ENCODE results near the gene PAK1. TPM values are rescaled to one million over a fixed set of nuclear protein-coding genes. Genes with fewer than 3 reads are reported as not detected.

PAK1 gene
- total and polyA plus RNA-seq, 5 experiments from 2014 or later: 17.2 to 28.9 (median 24.2) TPM

DNA sequence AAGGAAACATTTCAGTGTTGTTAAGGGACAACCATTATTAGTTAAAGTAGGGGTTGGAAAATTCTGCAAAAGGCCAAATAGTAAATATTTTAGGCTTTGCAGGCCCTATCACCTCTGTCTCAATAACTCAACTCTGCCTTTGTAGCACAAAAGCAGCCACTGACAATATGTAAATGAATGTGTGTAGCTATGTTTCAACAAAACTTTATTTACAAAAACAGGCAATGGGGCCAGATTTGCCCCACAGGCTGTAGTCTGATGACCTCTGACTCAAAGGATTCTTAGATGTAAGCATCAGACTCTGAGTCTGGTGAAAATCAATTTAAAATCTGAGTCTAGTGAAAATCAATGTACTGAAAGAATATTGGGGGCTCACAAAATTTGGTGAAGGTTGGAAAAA, 50.3 kb downstream of the PAK1 start:
- no peaks in the 10 kb centered on the region for H3K36me3 Mint-ChIP-seq
- POLR2A ChIA-PET: no interaction called here
- ATAC-seq (no peak), DNase-seq (no peak)
- no peak overlapping the region for H3K4me3 Mint-ChIP-seq
- no peak overlapping the region for H3K27ac Mint-ChIP-seq
- H3K27me3 Mint-ChIP-seq: peaks cover 0 to 6% (median 3%) of the 10 kb centered on the region in 5 donors
- H3K9me3 Mint-ChIP-seq: no peaks in the 10 kb centered on the region
- peaks cover 0 to 3% (median under 1%) of the 10 kb centered on the region in 4 donors for H3K4me1 Mint-ChIP-seq

DNA sequence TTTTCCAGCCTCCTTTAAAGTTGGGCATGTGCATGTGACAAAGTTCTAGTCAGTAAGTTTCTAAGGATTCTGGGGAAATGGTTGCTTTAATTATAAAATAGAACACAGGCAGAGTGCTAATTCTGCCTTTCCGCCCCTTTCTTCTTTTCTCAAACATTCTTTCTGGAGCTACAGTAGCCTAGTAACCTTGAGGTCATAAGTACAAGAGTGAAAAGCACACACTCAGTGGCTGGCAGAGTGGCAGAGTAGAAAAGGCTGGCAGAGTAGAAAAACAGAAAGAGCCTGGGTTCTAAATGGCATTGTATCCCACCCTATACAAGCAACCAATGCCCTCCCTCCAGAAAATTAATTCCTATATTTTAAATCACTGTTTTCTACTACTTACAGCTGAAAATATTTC, 51.2 kb downstream of the PAK1 start:
- no peaks in the 10 kb centered on the region for H3K36me3 Mint-ChIP-seq
- peaks cover 0 to 7% (median 1%) of the 10 kb centered on the region in 4 donors for H3K4me1 Mint-ChIP-seq
- H3K4me3 Mint-ChIP-seq: no peak overlapping the region
- no peaks in the 10 kb centered on the region for H3K9me3 Mint-ChIP-seq
- no peak for ATAC-seq
- POLR2A ChIA-PET: no interaction called here
- H3K27me3 Mint-ChIP-seq: peaks cover 0 to 6% (median 2%) of the 10 kb centered on the region in 5 donors
- no peak overlapping the region for H3K27ac Mint-ChIP-seq
- DNase-seq: no peak

DNA sequence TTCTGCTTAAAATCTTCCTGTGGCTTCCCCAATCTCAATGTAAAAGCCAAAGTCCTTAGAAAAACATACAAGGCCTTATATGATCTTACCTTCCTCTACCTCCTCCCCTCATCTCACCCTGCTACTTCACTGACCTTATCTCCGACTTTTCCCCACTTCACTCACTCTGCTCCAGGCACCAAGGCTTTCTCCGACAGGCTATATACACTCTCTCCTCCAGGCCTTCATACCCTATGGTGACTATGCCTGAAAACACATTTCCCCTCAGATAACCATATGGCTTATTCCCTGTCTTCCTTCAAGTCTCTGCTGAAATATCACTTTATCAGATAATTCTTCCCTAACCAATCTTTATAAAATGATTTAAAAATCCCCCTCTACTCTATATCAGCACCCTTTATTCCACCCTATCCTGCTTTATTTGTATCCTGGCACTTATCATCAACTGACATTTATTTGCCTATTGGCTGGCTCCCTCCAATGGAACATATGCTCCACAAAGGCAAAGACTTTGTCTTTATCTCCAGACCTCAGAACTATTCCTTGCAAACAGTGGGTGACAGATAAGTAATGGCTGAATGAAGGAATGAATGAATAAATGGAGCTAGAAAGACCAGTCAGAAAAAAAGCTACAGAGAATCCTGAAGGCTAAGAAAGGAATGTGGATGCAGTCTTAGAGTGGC, 52.7 kb downstream of the PAK1 start:
- POLR2A ChIA-PET: no interaction called here
- peak overlapping the region in 1 of 10 donors; percentile 7 for H3K27ac Mint-ChIP-seq
- H3K4me3 Mint-ChIP-seq: no peak overlapping the region
- ATAC-seq: no peak
- no peaks in the 10 kb centered on the region for H3K36me3 Mint-ChIP-seq
- DNase-seq: no peak
- H3K9me3 Mint-ChIP-seq: no peaks in the 10 kb centered on the region
- H3K4me1 Mint-ChIP-seq: peaks cover 0 to 7% (median 1%) of the 10 kb centered on the region in 4 donors
- peaks cover 0 to 6% (median 2%) of the 10 kb centered on the region in 5 donors for H3K27me3 Mint-ChIP-seq

DNA sequence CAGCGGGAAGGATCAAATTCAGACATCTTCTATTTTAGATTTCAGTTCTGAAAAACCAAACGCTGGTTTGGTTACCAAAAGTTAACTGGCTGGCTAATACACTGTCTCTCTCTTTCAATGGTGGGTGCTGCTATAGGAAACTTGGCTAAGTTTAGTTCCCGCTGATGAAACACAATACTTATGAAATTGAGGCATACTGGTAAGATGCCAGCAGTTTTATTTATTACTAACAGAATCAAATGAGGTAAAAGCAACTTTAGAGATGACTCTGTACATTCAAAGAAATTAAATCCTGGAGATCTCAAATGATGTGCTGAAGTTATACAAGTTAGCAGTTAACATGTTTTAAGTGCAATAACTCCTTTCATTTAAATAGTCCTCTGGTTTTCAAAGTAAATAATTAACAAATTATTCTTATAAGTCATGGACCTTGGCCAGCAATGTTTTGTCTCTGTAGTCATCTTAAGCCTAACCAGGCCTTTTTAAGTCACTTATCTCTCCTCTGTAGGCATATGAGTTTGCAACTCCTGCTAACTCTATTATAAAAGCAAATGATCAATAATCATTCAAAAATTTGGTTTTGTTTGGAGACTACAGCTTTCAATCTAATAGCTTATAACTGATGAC, 54.8 kb downstream of the PAK1 start:
- POLR2A ChIA-PET: no interaction called here
- H3K4me3 Mint-ChIP-seq: no peak overlapping the region

DNA sequence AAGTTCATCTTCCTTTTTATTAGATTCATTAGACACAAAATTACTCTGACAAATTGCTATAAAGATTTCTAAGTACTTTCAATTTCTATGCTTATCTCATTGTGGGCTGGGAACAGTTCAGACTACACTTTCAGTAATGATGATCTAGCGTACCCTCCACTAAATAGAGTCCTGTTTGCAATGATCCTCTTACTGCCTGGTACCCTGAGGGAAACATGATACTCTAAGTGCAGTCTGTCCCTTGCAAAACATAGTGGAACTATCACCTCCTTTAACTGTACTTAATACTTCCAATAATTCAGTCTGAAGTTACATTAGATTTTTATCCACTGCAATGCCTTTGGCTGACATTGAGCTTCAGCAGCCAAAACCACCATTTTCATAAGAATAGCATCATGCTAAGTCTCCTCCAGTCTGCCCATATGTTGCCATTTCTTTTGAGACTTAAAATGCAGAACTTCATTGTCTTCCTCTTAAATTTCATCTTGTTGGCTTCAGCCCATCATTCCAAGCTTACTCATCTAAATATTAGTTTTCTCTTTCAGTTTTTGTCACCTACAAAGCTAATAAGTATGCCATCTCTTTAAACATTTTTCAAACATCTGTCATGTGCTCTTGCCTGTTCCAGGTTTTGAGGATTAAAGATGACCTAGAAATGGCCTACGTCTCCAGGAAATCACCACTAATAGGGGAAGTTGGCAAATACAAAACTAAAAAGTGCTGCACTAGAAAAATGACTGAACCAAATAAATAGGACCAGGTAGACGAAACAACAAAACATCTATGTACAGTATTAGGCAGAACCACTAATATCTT, 55.5 kb downstream of the PAK1 start:
- H3K27me3 Mint-ChIP-seq: peaks cover 0 to 6% (median 2%) of the 10 kb centered on the region in 5 donors
- H3K27ac Mint-ChIP-seq: no peak overlapping the region
- POLR2A ChIA-PET: interaction anchor here (0.6 kb wide), 1 partner anchor 7 kb away, joined by 3 read pairs; no protein-coding TSS in a partner anchor
- H3K4me3 Mint-ChIP-seq: no peak overlapping the region
- DNase-seq (no peak), ATAC-seq (no peak)
- H3K36me3 Mint-ChIP-seq: no peaks in the 10 kb centered on the region
- no peaks in the 10 kb centered on the region for H3K9me3 Mint-ChIP-seq
- H3K4me1 Mint-ChIP-seq: peaks cover 0 to 7% (median under 1%) of the 10 kb centered on the region in 4 donors

More for the DNA sequence above, 54.8 kb downstream of the PAK1 start:
- no peak for ATAC-seq
- DNase-seq: no peak
- H3K4me1 Mint-ChIP-seq: peaks cover 0 to 7% (median under 1%) of the 10 kb centered on the region in 4 donors
- peak overlapping the region in 1 of 10 donors; percentile 5 for H3K27ac Mint-ChIP-seq
- H3K27me3 Mint-ChIP-seq: peaks cover 0 to 6% (median 2%) of the 10 kb centered on the region in 5 donors
- no peaks in the 10 kb centered on the region for H3K36me3 Mint-ChIP-seq
- no peaks in the 10 kb centered on the region for H3K9me3 Mint-ChIP-seq

DNA sequence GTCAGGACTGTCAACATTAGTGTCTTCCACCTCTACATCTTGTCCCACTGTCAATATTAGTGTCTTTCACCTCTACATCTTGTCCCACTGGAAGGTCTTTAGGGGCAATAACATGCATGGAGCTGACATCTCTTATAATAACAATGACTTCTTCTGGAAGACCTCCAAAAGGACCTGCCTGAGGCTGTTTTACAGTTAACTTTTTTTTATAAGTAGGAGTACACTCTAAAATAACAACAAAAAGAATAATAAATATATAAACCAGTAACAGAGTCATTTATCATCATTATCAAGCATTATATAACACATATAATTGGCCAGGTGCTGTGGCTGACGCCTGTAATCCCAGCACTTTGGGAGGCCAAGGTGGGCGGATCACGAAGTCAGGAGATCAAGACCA, 57.5 kb downstream of the PAK1 start:
- ATAC-seq: no peak
- no peak for DNase-seq
- H3K36me3 Mint-ChIP-seq: no peaks in the 10 kb centered on the region
- no peaks in the 10 kb centered on the region for H3K9me3 Mint-ChIP-seq
- POLR2A ChIA-PET: no interaction called here
- H3K27me3 Mint-ChIP-seq: peaks cover 0 to 5% (median 2%) of the 10 kb centered on the region in 5 donors
- no peak overlapping the region for H3K27ac Mint-ChIP-seq
- peaks cover 13 to 23% (median 17%) of the 10 kb centered on the region in 4 donors for H3K4me1 Mint-ChIP-seq
- no peak overlapping the region for H3K4me3 Mint-ChIP-seq

DNA sequence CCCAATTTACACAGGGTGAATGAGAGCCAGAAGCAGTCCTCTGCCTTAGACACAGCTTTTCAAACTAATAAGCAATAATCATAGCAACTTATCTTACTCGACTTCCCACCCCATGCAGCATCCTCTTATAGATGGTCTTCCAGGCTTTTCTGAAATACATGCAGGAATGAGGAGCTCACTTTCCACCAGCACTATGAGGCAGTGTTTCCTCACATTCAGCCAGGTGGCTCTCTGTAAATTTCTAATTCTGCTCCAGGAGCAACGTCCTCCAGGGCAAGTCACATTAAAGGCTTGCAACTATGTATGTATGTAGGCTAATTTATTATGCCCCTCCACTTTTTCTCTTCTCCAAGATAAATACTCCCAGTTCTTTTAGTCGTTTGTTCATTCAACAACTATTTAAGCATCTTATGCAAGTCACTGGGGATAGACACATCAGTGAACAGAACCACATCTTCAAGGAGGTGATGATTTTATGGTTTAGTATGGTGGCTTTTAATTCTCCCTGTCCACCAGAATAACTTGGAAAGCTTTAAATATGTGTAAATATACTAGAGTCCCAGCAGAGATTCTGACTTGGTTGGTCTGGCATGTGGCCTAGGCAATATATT, 59.9 kb downstream of the PAK1 start:
- Mint-ChIP-seq H3K27ac (peak overlapping the region in 2 of 10 donors; percentile 53 to 78), H3K9me3 (no peaks in the 10 kb centered on the region), H3K4me1 (peaks cover 27 to 43% (median 36%) of the 10 kb centered on the region in 4 donors), H3K4me3 (no peak overlapping the region), H3K27me3 (no peaks in the 10 kb centered on the region), H3K36me3 (no peaks in the 10 kb centered on the region)
- ATAC-seq (no peak), DNase-seq (no peak)
- POLR2A ChIA-PET: interaction anchor here (0.6 kb wide), 1 partner anchor 704 kb away, joined by 5 read pairs; no protein-coding TSS in a partner anchor

DNA sequence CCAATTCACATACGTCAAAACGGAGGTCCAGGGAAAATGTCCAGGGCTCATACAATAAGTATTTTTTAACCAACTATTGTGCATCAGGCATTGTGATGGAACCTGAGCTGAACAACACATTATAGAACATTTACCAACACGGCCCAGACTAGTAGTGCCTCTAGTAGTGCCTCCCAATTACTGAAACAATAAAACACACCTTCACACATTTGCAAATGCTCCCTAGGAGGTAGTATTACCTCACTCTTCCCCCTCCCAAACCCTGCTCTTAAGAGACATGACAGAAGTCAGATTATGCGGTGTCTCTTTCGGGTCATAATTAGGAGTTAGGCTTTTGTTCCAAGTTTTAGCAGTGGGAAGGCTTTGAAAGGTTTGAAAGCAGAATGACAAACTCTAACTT, 61.1 kb downstream of the PAK1 start:
- no peaks in the 10 kb centered on the region for H3K27me3 Mint-ChIP-seq
- peak overlapping the region in 7 of 10 donors; percentile 33 to 91 (median 67) for H3K4me3 Mint-ChIP-seq
- no peaks in the 10 kb centered on the region for H3K36me3 Mint-ChIP-seq
- peak overlapping the region; percentile 13 to 94 (median 84) for H3K27ac Mint-ChIP-seq
- H3K4me1 Mint-ChIP-seq: peaks cover 34 to 51% (median 44%) of the 10 kb centered on the region in 4 donors
- DNase-seq: no peak
- ATAC-seq: no peak
- POLR2A ChIA-PET: interaction anchor here (1.0 kb wide), 1 partner anchor 34 kb away, joined by 3 read pairs; no protein-coding TSS in a partner anchor
- no peaks in the 10 kb centered on the region for H3K9me3 Mint-ChIP-seq

DNA sequence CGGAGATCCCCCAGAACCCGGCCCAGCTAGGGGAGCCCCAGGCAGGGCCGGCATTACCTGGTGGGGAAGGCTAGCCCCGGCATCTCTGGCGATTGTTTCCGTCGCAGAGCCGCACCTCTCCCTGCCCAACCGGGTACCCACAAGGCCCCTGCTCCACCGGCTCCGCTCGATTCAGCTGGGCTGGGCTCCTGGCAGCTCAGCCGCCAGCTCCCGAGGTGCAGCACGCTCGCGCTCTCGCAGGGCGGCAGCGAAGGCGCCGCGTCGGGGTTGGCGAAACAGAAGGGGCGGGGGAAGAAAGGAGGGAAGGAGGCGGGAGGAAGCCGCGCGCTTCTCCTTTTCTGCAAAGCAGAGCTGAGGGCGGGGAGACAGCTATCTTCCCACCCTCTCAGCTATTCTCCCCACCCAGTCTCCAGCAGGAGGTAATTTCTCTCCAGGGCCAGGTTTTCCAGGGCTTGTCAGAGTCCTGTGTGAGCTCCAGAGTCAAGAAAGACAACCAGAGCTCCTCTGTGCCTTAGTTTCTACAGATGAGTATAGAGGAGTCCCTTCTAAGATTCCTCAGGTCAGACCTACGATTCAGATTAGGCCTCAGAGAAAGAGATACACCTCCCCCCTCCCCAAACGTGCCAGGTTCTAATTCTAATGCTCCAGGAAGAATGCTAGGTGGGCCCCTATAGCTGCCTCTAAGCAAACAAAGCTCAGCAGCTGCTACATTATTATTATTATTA, 62.0 kb downstream of the PAK1 start:
- no peaks in the 10 kb centered on the region for H3K36me3 Mint-ChIP-seq
- ATAC-seq (peak; percentile 95 to 98), DNase-seq (peak; percentile 70 to 85 (median 73))
- POLR2A ChIA-PET: interaction anchor here (0.9 to 1.3 kb wide), 4 partner anchors 11 to 583 kb away, joined by 3 to 7 read pairs (median 4); no protein-coding TSS in a partner anchor
- H3K27me3 Mint-ChIP-seq: no peaks in the 10 kb centered on the region
- H3K27ac Mint-ChIP-seq: peak overlapping the region; percentile 66 to 94 (median 88)
- peak overlapping the region; percentile 87 to 98 (median 92) for H3K4me3 Mint-ChIP-seq
- no peaks in the 10 kb centered on the region for H3K9me3 Mint-ChIP-seq
- peaks cover 37 to 55% (median 51%) of the 10 kb centered on the region in 4 donors for H3K4me1 Mint-ChIP-seq

DNA sequence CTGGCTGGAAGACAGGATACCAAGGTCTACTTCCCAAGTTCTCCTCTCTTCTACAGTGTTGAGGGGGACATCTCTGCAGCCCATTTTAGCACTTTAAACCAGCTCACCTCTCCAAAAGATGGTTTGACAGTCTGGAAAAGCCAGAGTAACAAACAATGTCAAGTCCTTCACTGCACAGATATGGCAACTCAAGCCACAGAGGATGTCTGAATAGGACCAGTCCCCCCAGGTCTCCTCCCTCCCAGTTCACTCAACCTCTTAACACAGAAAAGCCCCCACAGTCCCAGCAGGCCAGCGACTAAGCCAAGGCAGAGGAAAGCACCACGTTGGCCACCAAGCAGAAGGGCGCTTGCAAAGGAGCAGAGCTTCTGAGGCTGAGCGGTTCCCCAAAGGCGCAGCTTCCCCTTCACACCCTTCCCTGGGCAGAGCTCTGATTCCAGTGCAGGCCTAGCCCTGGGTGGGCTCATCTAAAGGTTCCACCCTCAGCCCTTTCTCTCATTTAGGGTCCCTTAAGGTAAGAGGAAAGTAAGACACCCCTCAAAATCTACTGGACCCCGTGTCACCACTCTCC, 62.7 kb downstream of the PAK1 start:
- peak; percentile 55 to 58 for ATAC-seq
- H3K36me3 Mint-ChIP-seq: no peaks in the 10 kb centered on the region
- POLR2A ChIA-PET: interaction anchor here (0.9 to 1.3 kb wide), 3 partner anchors 10 to 584 kb away, joined by 3 to 7 read pairs (median 5); no protein-coding TSS in a partner anchor
- DNase-seq: peak in 5 of 10 donors; percentile 4 to 27 (median 7)
- H3K4me3 Mint-ChIP-seq: peak overlapping the region; percentile 87 to 98 (median 92)
- peak overlapping the region; percentile 66 to 94 (median 88) for H3K27ac Mint-ChIP-seq
- no peaks in the 10 kb centered on the region for H3K27me3 Mint-ChIP-seq
- peaks cover 38 to 55% (median 51%) of the 10 kb centered on the region in 4 donors for H3K4me1 Mint-ChIP-seq
- H3K9me3 Mint-ChIP-seq: no peaks in the 10 kb centered on the region

DNA sequence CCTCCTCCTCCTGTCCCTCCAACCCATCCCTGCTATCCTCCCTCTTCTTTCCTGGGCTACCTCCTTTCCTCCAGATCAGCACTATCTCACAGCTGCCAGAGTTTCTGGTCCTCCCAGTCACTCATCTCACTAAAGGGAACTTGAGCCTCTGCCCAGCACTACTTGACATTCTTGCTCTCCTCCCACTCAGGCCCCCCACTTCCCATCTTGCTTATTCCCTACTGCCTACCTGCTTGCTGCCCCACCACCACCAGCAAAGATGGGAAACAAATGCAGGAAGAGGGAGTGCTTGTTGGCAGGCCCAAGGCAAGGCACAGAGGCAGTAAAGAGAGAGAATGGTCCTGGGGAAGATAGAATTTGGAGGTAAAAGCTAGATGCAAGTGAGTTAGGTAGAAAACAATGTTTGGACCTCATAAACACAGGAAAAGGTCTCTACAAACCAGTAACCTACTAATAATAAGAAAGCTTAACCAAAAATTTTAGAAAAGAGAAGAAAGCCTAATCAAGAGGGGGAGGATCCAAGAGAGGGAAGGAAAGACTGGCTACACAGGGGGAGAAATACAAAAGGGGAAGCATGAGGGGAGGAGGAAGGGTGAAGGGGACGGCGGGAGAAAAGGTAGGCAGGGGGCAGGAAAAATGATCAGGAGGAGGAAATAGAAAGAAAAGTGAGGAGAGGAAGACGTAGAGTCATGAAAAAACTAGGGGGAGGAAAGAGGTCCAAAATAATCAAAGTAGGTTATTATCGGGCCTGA, 63.6 kb downstream of the PAK1 start:
- H3K36me3 Mint-ChIP-seq: no peaks in the 10 kb centered on the region
- H3K4me1 Mint-ChIP-seq: peaks cover 38 to 55% (median 51%) of the 10 kb centered on the region in 4 donors
- no peaks in the 10 kb centered on the region for H3K27me3 Mint-ChIP-seq
- peak overlapping the region in 9 of 10 donors; percentile 89 to 98 (median 93) for H3K4me3 Mint-ChIP-seq
- no peaks in the 10 kb centered on the region for H3K9me3 Mint-ChIP-seq
- DNase-seq: no peak
- POLR2A ChIA-PET: no interaction called here
- no peak for ATAC-seq
- H3K27ac Mint-ChIP-seq: peak overlapping the region; percentile 66 to 94 (median 87)
